Measurements from ENCODE around the gene LRP3. TPM values are rescaled to one million over a fixed set of nuclear protein-coding genes. Genes with fewer than 3 reads are reported as not detected.

The LRP3 gene
- total and polyA plus RNA-seq, 12 donors: 1.4 to 92.8 (median 52.2) TPM

DNA sequence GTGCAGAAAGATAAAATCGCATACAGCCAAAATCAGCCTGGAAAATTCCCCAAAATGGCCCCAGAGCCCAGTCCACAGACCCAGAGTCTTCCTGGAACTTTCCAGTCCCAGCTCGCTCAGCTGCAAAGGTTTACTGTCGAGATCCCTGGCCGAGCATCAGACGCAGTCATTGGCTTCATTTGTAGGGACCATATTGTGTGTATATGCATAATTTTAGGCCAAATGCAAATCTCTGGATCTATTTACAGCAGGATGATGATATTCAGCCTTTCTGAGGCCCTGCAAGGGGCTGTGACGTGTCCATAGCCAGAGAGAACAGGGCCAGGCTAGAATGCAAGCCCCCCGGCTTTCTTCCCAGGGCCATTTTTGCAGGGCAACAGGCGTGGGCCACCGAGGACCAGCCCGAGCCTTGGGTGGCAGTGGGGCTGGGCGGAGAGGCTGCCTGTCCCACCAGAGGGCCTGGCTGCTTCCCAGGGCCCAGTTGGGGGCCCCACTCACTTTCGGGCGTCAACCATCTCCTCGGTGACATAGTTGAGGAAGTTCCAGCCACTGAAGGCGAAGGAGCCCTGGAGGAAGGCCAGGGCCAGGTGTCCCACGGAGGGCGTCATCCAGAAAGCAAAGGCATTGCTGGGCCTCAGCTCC, 17.8 kb downstream of the LRP3 start:
- intact Hi-C loops (cut with DNase I): no loop called here
- peaks cover 0 to 4% of the 10 kb centered on the region in 2 donors for H3K36me3 ChIP-seq (replicated peaks in 1 of 2)
- no peak overlapping the region for H3K27ac ChIP-seq
- H3K27me3 ChIP-seq: no peaks in the 10 kb centered on the region
- H3K4me3 ChIP-seq: no peak overlapping the region
- TF ChIP-seq POLR2A (IDR thresholded peaks at IDR 0.05): no peak
- TF ChIP-seq, protein P1, sequence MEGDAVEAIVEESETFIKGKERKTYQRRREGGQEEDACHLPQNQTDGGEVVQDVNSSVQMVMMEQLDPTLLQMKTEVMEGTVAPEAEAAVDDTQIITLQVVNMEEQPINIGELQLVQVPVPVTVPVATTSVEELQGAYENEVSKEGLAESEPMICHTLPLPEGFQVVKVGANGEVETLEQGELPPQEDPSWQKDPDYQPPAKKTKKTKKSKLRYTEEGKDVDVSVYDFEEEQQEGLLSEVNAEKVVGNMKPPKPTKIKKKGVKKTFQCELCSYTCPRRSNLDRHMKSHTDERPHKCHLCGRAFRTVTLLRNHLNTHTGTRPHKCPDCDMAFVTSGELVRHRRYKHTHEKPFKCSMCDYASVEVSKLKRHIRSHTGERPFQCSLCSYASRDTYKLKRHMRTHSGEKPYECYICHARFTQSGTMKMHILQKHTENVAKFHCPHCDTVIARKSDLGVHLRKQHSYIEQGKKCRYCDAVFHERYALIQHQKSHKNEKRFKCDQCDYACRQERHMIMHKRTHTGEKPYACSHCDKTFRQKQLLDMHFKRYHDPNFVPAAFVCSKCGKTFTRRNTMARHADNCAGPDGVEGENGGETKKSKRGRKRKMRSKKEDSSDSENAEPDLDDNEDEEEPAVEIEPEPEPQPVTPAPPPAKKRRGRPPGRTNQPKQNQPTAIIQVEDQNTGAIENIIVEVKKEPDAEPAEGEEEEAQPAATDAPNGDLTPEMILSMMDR (IDR thresholded peaks at IDR 0.05): no peak
- no peak for DNase-seq
- WGBS, 4 donors: 69 to 85% (median 81%) methylated on average over 10 to 17 of the region's 17 CpGs
- H3K4me1 ChIP-seq (replicated peaks in 1 of 2): no peaks in the 10 kb centered on the region
- no peaks in the 10 kb centered on the region for H3K9me3 ChIP-seq (replicated peaks in 1 of 3)

DNA sequence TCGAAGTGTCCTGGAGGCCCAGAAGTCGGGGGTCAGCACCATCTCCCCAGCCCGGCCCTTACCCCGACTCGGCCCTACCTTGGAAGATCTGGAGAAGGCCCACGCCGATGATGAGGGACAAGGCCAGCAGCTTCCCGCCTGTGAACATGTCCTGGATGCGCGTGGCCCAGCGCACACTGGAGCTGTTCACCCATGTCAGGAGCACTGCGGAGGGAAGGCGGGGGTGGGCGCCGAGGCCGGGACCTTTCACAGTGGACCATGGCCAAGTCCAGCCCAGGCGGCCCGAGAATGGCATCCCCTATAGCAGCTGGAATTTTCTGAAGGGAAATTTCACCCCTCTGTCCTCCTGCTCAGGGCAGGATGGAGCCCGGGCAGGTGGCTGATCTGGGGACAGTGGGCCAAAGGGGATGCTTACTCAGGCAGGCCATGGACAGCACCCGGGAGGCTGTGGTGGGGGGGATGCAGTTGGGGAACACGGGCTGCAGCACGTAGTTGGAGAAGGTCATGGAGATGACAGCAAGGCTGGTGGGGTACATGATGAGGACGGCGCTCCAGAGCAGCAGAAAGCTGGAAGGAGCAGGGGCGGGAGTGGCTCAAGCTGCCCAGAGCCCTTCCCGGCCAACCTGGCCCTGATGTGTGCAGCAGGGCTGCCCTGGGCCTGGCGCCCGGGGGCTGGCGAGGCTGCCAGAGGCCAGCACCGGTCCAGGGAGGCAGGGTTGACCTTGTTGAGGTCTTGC, 18.5 kb downstream of the LRP3 start:
- intact Hi-C loops (cut with DNase I): no loop called here
- 76 to 84% (median 81%) methylated on average over 17 to 30 of the region's 30 CpGs for WGBS, 4 donors
- TF ChIP-seq POLR2A (IDR thresholded peaks at IDR 0.05): no peak
- TF ChIP-seq, protein P1 (IDR thresholded peaks at IDR 0.05): no peak
- no peaks in the 10 kb centered on the region for H3K27me3 ChIP-seq
- no peak for DNase-seq
- H3K36me3 ChIP-seq (replicated peaks in 1 of 2): no peaks in the 10 kb centered on the region
- no peak overlapping the region for H3K4me3 ChIP-seq
- H3K27ac ChIP-seq: no peak overlapping the region
- no peaks in the 10 kb centered on the region for H3K4me1 ChIP-seq (replicated peaks in 1 of 2)
- H3K9me3 ChIP-seq (replicated peaks in 1 of 3): no peaks in the 10 kb centered on the region

DNA sequence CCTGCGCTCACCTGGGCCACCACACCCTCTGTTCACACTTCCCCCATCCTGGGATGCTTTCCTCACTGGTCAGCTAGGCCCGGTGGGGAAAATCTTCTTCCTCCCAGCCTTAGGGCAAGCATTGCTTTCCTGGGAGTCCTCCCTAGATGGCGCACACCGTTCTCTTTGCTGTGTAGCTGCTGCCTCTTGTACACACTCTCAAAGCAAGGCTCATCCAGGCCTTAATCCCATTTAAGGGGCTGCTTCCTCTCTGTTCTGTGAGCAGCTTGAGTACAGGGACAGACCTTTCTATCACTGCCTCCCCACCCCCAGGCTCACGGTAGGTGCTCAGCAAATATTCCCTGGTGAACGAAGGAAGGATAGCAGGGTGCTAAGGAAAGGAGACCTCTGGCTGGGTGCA, 20.5 kb downstream of the LRP3 start:
- no peaks in the 10 kb centered on the region for H3K27me3 ChIP-seq
- H3K4me1 ChIP-seq (replicated peaks in 1 of 2): no peaks in the 10 kb centered on the region
- no peak overlapping the region for H3K4me3 ChIP-seq
- TF ChIP-seq POLR2A (IDR thresholded peaks at IDR 0.05): no peak
- TF ChIP-seq, protein P1 (IDR thresholded peaks at IDR 0.05): no peak
- intact Hi-C loops (cut with DNase I): no loop called here
- no peaks in the 10 kb centered on the region for H3K9me3 ChIP-seq (replicated peaks in 1 of 3)
- no peaks in the 10 kb centered on the region for H3K36me3 ChIP-seq (replicated peaks in 1 of 2)
- 60 to 64% (median 62%) methylated on average over 6 of the region's 6 CpGs for WGBS, 4 donors
- no peak for DNase-seq
- no peak overlapping the region for H3K27ac ChIP-seq

DNA sequence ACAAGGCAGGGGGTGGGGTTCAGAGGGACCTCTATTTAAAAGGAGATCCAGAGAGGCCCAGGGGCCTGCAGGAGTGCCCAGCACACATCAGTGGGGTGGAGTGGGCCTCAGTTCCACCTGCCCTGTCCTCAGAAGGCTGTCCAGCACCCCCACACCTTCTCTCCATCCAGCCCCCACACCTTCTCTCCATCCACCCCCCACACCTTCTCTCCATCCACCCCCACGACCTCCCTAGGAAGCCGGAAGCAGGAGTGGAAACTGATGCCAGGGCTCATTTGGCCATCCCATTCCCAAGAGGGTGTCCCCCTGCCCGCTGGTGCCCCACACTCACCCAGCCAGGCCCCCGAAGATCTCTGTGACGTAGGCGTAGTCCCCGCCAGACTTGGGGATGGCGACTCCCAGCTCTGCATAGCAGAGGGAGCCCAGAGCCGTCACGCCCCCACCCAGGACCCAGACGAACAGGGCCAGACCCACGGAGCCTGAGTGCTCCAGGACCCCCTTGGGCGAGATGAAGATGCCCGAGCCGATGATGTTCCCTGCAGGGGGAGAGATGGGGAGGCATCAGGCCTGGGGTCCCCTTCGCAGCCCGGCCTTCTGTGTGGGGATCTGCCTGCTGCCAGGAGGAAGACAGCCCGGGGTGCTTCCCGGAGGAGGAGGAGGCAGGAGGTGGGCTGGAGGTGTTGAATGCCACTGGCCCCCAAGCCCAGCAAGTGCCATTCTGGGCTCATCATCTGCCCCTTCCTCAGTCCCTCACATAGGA, 21.5 kb downstream of the LRP3 start:
- DNase-seq: no peak
- no peaks in the 10 kb centered on the region for H3K27me3 ChIP-seq
- H3K27ac ChIP-seq: no peak overlapping the region
- H3K4me3 ChIP-seq: no peak overlapping the region
- intact Hi-C loops (cut with DNase I): no loop called here
- 40 to 91% (median 86%) methylated on average over 1 to 19 of the region's 19 CpGs for WGBS, 4 donors
- TF ChIP-seq, protein P1 (IDR thresholded peaks at IDR 0.05): no peak
- no peak for TF ChIP-seq POLR2A (IDR thresholded peaks at IDR 0.05)
- no peaks in the 10 kb centered on the region for H3K36me3 ChIP-seq (replicated peaks in 1 of 2)
- H3K4me1 ChIP-seq (replicated peaks in 1 of 2): no peaks in the 10 kb centered on the region
- no peaks in the 10 kb centered on the region for H3K9me3 ChIP-seq (replicated peaks in 1 of 3)

Data from adrenal gland (tissue), 12 donors.